IMR-90 (cell line): ENCODE data around the gene OSBPL6.

ENCODE experiments used
- BHLHE40 ChIP-seq: fragments of 150-350 bp; IDR thresholded peaks from 2 replicates; pipeline ENCODE4 v1.6.1; 2016; ENCODE audit warnings: mild to moderate bottlenecking, low read depth, low read length
- CEBPB ChIP-seq: IDR thresholded peaks from 2 replicates; pipeline ENCODE4 v1.6.1; 2012; ENCODE audit warnings: low read depth, low read length, improper control_type of control experiment
- CTCF ChIP-seq: conservative IDR thresholded peaks from 2 replicates; pipeline ENCODE4 v1.5.1; 2012; ENCODE audit warnings: mild to moderate bottlenecking, low read depth, low read length, improper control_type of control experiment
- ELK1 ChIP-seq: fragments of 150-350 bp; IDR thresholded peaks from 2 replicates; pipeline ENCODE4 v1.6.1; 2016; ENCODE audit warnings: low read depth, mild to moderate bottlenecking, low read length, moderate library complexity, borderline replicate concordance
- MAFK ChIP-seq: IDR thresholded peaks from 2 replicates; pipeline ENCODE4 v1.6.1; 2012; ENCODE audit warnings: low read depth, low read length, improper control_type of control experiment
- MAZ ChIP-seq: IDR thresholded peaks from 2 replicates; pipeline ENCODE4 v1.6.1; 2012; ENCODE audit warnings: low read depth, mild to moderate bottlenecking, low read length, improper control_type of control experiment, moderate library complexity, borderline replicate concordance
- MXI1 ChIP-seq: IDR thresholded peaks from 2 replicates; pipeline ENCODE4 v1.6.1; 2012; ENCODE audit warnings: low read depth, mild to moderate bottlenecking, low read length, moderate library complexity, borderline replicate concordance
- POLR2A ChIP-seq: IDR thresholded peaks from 2 replicates; pipeline ENCODE4 v1.6.1; 2012; ENCODE audit warnings: mild to moderate bottlenecking, low read depth, low read length
- RAD21 ChIP-seq: IDR thresholded peaks from 2 replicates; pipeline ENCODE4 v1.6.1; 2012; ENCODE audit warnings: low read length, improper control_type of control experiment
- RFX5 ChIP-seq: IDR thresholded peaks from 2 replicates; pipeline ENCODE4 v1.8.0; 2012; ENCODE audit warnings: low read depth, mild to moderate bottlenecking, low read length, moderate library complexity
- USF2 ChIP-seq: fragments of 150-350 bp; IDR thresholded peaks from 2 replicates; pipeline ENCODE4 v1.6.1; 2017; ENCODE audit warnings: mild to moderate bottlenecking, antibody characterized with exemption, low read length, low read depth

DNA sequence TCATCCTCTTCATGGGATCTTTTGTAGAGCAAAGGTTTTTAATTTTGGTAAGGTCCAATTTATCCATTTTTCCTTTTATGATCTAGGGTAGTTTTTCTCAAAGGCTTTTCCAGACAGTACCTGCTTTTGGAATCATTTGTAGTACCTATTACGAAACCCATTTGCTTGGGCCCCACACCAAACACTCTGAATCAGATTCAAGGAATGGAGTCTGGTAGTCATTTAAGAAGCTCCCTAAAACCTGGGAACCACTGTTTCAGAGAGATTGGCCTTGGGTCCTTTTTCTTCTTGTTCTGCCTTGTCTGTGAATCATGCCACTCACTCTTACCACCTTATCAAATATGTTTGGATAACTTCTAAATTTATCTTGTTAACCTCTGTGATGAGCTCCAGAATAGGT lies 40.3 kb downstream of the OSBPL6 start:
- TF ChIP-seq CTCF (no peak), MAZ (no peak), RAD21 (no peak), POLR2A (no peak), ELK1 (no peak), USF2 (no peak), BHLHE40 (no peak), CEBPB (peak; percentile 70), MXI1 (no peak), RFX5 (no peak), MAFK (no peak)
